GM21447 (cell line): ENCODE data around the gene RAB11FIP4.

Experiments used
- ATAC-seq: cut with Tn5 transposase; IDR thresholded peaks from one replicate; pipeline ENCODE4 v1.9.1; 2021; ENCODE audit not compliant: unreplicated experiment

RAB11FIP4 gene

DNA sequence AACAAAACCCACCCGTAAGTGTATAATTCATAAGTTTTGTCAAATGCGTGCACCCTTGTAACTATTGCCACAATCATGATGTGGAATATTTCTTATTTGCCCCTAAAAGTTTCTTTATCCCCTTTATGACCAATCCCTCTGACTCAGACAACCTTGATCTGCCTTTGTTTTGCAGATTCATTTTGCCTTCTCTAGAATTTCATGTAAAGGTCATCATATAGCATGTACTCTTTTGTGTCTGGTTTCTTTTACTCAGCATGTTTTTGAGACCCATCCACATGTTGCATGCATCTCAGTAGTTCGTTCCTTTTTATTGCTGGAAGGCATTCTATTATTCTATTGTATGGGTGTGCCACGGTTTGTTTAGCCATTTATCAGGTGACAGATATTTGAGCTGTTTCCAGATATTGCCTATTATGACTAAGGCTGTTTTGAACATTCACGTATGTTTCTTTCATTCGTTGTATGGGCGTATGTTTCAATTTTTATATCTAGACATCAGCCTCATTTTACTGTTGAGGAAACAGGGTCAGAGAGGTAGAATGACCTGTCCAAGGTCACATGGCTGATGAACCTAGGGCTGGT lies 192.4 kb downstream of the RAB11FIP4 start:
- no peak for ATAC-seq

DNA sequence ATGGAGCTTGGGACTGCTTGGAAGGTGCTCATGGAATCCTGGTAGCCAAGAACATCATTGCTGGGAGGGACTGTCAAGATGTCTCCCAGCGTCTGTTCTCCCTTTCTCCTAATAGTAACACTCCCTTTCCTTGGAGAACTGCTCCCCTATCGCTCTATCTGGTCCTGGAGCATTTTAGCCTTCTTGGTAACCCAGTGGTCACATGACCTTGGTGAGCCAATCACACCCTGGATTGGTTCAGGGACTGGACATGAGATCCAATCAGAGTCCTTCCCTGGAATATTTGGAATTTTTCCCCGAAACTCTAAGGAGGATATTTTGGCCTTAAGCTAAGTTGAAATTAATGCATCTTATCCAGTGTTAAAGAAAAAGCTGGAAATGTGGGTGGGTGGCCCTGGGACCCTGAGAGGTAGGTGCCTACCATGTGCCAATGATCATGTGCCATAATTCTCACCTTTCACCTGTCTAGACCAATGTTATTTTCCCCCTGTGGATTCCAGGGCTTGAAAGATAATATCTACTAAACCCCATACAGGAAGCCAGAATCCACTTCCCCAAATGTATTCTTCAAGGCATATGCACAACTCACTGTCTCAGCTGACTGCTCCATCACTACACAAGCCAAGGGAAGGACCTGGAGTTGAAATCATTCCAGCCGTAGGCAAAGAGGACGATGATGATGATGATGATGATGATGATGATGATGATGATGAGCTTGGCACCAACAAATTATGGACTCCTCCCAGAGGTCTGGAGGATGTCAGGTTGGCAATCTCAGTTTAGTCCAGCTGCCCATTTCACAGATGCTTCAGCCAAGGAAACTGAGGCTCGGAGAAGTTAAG lies 193.2 kb downstream of the RAB11FIP4 start:
- ATAC-seq, result no peak

DNA sequence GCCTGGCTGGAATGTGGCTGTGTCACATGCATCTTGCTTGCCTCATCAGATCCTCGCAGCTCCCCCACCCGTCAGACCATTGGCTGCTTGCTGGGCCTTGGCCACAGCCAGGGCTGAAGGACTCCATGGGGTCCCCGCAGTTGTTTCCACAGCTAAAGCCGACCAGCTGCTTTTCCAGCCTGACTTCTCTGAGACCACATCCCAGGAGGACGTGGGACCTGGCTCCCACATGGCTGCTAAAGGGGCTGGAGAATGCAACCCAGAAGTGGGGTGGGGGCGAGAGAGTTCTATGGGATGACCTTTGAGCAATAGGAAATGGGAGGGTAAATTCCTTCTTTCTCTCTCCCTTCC lies 193.8 kb downstream of the RAB11FIP4 start:
- ATAC-seq, result no peak

DNA sequence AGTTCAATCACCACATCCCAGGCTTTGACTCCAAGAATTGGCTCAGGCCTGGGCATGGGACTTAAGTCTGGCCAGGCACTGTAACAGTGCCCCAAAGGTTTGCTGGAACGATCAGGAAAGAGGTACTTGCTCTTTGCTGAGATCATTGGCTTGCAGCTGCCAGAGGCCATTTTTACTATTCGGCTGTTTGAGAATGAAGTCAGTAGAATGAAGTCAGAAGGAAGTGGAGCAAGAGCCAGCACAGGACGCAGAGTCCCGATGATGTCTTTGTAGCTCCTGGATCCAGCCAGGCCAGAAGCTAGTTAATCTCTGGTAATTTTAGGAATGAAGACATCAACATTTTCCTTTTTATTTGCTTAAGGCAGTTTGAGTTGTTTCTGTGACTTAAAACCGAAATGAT lies 195.5 kb downstream of the RAB11FIP4 start:
- ATAC-seq, result no peak

DNA sequence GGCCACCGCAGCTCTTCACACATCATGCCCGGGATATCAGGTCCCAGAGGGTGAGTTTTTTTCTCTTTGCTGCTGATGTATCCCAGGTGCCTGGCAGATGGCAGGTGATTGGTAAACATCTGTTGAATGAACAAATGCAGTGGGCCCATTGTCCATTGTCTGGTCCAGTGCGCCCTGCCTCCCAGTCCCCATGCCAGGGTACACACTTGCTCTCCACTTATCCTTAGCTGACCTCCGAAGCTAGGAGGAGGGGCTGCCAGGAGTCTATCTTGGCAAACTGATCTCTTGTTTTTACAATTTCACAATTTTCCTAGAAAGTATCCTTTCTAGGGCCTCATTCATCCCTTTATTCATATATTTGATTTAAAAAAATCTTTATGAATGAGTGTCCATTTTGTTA lies 196.0 kb downstream of the RAB11FIP4 start:
- ATAC-seq, result no peak
